HCT116 (cell line): Measurements from ENCODE around the gene TMEM62. TPM values are rescaled to one million over a fixed set of nuclear protein-coding genes. Genes with fewer than 3 reads are reported as not detected.

Source experiments
- ATAC-seq: fragments of 200-7000 bp; cut with Tn5 transposase; 2 replicates; pipeline ENCODE4 v1.9.1; 2020; ENCODE audit warnings: mild to moderate bottlenecking, moderate library complexity
- BruUV-seq: library from RNA; stranded (reverse); fragments of 400-500 nt; replicated peaks from 2 replicates; lab custom pipeline; 2021; lab: Mats Ljungman, UMichigan
- CTCF ChIA-PET: fragments of 300-600 bp; sonication (Branson Sonifier 250); formaldehyde crosslinking; loops from one replicate; lab custom pipeline; 2021; ENCODE audit warnings: antibody characterized with exemption; lab: Charles Lee
- POLR2A ChIA-PET: fragments of 300-600, 350-600 bp; sonication (Branson Sonifier 250); formaldehyde crosslinking; loops from one replicate; lab custom pipeline; 2021; ENCODE audit warnings: antibody characterized with exemption; lab: Charles Lee
- RAD21 ChIA-PET, 2 experiments: fragments of 300-600 bp; sonication (Branson Sonifier 250); formaldehyde crosslinking; loops; one replicate each; lab custom pipeline; 2023; ENCODE audit warnings: low total read pairs in 2 of 2; ENCODE audit not compliant: uncharacterized antibody in 2 of 2, unreplicated experiment in 2 of 2, low non-redundant PET in 1 of 2; lab: Charles Lee
- DNase-seq: peaks from one replicate; pipeline ENCODE4 v3.0.0-alpha.2; 2010; ENCODE audit warnings: low read depth, low spot score
- H2AFZ ChIP-seq: fragments of 200-600 bp; shearing (Covaris generic), sonication (generic); 2 replicates; pipeline ENCODE4 v1.6.1; 2017; ENCODE audit warnings: low read depth, mixed run types, mixed read lengths, antibody characterized with exemption, low read length; ENCODE audit not compliant: poor library complexity, severe bottlenecking
- H3K27ac ChIP-seq: 2 replicates; pipeline ENCODE4 v1.5.1; 2012; ENCODE audit warnings: low read depth, low read length
- H3K27me3 ChIP-seq: fragments of 200-600 bp; sonication (generic); 2 replicates; pipeline ENCODE4 v1.6.1; 2016; ENCODE audit warnings: mixed run types, low read length, mixed read lengths; ENCODE audit not compliant: insufficient read depth
- H3K36me3 ChIP-seq, 2 experiments: fragments of 200-500 bp in 1 of 2; fragments of 200-600 bp in 1 of 2; sonication (Bioruptor generic) in 1 of 2; sonication (generic) in 1 of 2; 2 replicates each; pipeline versions ENCODE4 v1.5.1 to v1.6.1; 2014 to 2016; ENCODE audit warnings: low read length in 2 of 2, inconsistent platforms in 1 of 2, mixed read lengths in 1 of 2, mixed run types in 1 of 2; ENCODE audit not compliant: insufficient read depth in 2 of 2, control insufficient read depth in 1 of 2
- H3K4me1 ChIP-seq, 2 experiments: fragments of 200-600 bp in 1 of 2; sonication (generic) in 1 of 2; 2 replicates each; pipeline versions ENCODE4 v1.5.1 to v1.6.1; 2012 to 2017; ENCODE audit warnings: low read length in 2 of 2, inconsistent platforms in 1 of 2, mild to moderate bottlenecking in 1 of 2, mixed read lengths in 1 of 2, mixed run types in 1 of 2, moderate library complexity in 1 of 2; ENCODE audit not compliant: insufficient read depth in 2 of 2, control insufficient read depth in 1 of 2
- H3K4me2 ChIP-seq: fragments of 200-600 bp; sonication (generic); 2 replicates; pipeline ENCODE4 v1.6.1; 2017; ENCODE audit warnings: mixed run types, low read length, mixed read lengths
- H3K4me3 ChIP-seq, 2 experiments: fragments of 200-600 bp in 1 of 2; sonication (generic) in 1 of 2; replicated peaks in 1 of 2; 2 replicates each; pipeline ENCODE4 v1.5.1; 2011 to 2016; ENCODE audit warnings: low read length in 2 of 2, control low read depth in 1 of 2, low read depth in 1 of 2, mild to moderate bottlenecking in 1 of 2, mixed read lengths in 1 of 2, mixed run types in 1 of 2
- H3K79me2 ChIP-seq: fragments of 200-600 bp; sonication (generic); 2 replicates; pipeline ENCODE4 v1.6.1; 2017; ENCODE audit warnings: mild to moderate bottlenecking, mixed run types, low read length, moderate library complexity, mixed read lengths; ENCODE audit not compliant: insufficient read depth
- H3K9ac ChIP-seq: fragments of 200-600 bp; sonication (generic); 2 replicates; pipeline ENCODE4 v1.6.1; 2016; ENCODE audit warnings: low read length, mixed read lengths
- H3K9me2 ChIP-seq: fragments of 200-600 bp; sonication (generic), shearing (Covaris generic); 2 replicates; pipeline ENCODE4 v1.6.1; 2017; ENCODE audit warnings: mixed run types, mild to moderate bottlenecking, moderate library complexity; ENCODE audit not compliant: insufficient read depth
- H3K9me3 ChIP-seq, 2 experiments: fragments of 200-500 bp in 1 of 2; fragments of 200-600 bp in 1 of 2; sonication (Bioruptor generic) in 1 of 2; sonication (generic) in 1 of 2; 2 replicates each; pipeline ENCODE4 v1.6.1; 2014 to 2017; ENCODE audit warnings: low read length in 2 of 2, mixed read lengths in 2 of 2, inconsistent platforms in 1 of 2, low read depth in 1 of 2, mild to moderate bottlenecking in 1 of 2, mixed run types in 1 of 2, moderate library complexity in 1 of 2; ENCODE audit not compliant: control insufficient read depth in 1 of 2, insufficient read depth in 1 of 2
- H4K20me1 ChIP-seq: fragments of 200-600 bp; sonication (generic), shearing (Covaris generic); 2 replicates; pipeline ENCODE4 v1.6.1; 2017; ENCODE audit warnings: mixed run types, mild to moderate bottlenecking, moderate library complexity; ENCODE audit not compliant: insufficient read depth
- CBX3 ChIP-seq: IDR thresholded peaks from 2 replicates; pipeline ENCODE4 v1.6.1; 2012; ENCODE audit warnings: low read depth
- CEBPB ChIP-seq: IDR thresholded peaks from 2 replicates; pipeline ENCODE4 v1.6.1; 2012; ENCODE audit warnings: low read depth
- ELF1 ChIP-seq: IDR thresholded peaks from 2 replicates; pipeline ENCODE4 v1.6.1; 2012; ENCODE audit warnings: low read depth, borderline replicate concordance
- FOSL1 ChIP-seq: IDR thresholded peaks from 2 replicates; pipeline ENCODE4 v1.6.1; 2012; ENCODE audit warnings: low read depth
- JUND ChIP-seq: IDR thresholded peaks from 2 replicates; pipeline ENCODE4 v1.6.1; 2012
- POLR2A ChIP-seq: IDR thresholded peaks from 2 replicates; pipeline ENCODE4 v1.7.0; 2011; ENCODE audit warnings: borderline replicate concordance; ENCODE audit not compliant: insufficient read depth, insufficient read length; ENCODE audit errors: extremely low read depth
- SIN3A ChIP-seq: IDR thresholded peaks from 2 replicates; pipeline ENCODE4 v1.6.1; 2012; ENCODE audit warnings: low read depth
- SP1 ChIP-seq: IDR thresholded peaks from 2 replicates; pipeline ENCODE4 v1.6.1; 2012; ENCODE audit warnings: low read depth
- SRF ChIP-seq: IDR thresholded peaks from 2 replicates; pipeline ENCODE4 v1.6.1; 2012; ENCODE audit warnings: low read depth
- TCF7L2 ChIP-seq: IDR thresholded peaks from 2 replicates; pipeline ENCODE4 v1.7.0; 2011; ENCODE audit warnings: borderline replicate concordance, inconsistent platforms; ENCODE audit not compliant: insufficient read depth, insufficient read length; ENCODE audit errors: extremely low read depth
- YY1 ChIP-seq: IDR thresholded peaks from 2 replicates; pipeline ENCODE4 v1.6.1; 2011; ENCODE audit warnings: low read length, low read depth, moderate library complexity, mild to moderate bottlenecking; ENCODE audit not compliant: insufficient replicate concordance; ENCODE audit errors: extremely low read depth
- ZFX ChIP-seq: fragments of 450-650 bp; IDR thresholded peaks from 2 replicates; pipeline ENCODE4 v1.6.1; 2017
- intact Hi-C: fragments of 100-400 bp; cut with micrococcal nuclease; formaldehyde crosslinking; loops from 2 replicates; pipeline ENCODE4 v1.10.0; 2022
- total RNA-seq: library from RNA; stranded (reverse); gene quantifications from one replicate; pipeline ENCODE4 v1.2.1, GENCODE V29; 2021; ENCODE audit not compliant: unreplicated experiment
- TF ChIP-seq, protein P1 (sequence below), 3 experiments: fragments of 200-600 bp in 1 of 3; sonication (generic) in 1 of 3; IDR thresholded peaks in 2 of 3; conservative IDR thresholded peaks in 1 of 3; 2 replicates each; pipeline ENCODE4 v1.5.1; 2012 to 2017; ENCODE audit warnings: low read depth in 2 of 3, low read length in 2 of 3, antibody characterized with exemption in 1 of 3, borderline replicate concordance in 1 of 3, control low read depth in 1 of 3, mild to moderate bottlenecking in 1 of 3, mixed read lengths in 1 of 3, mixed run types in 1 of 3, moderate library complexity in 1 of 3; ENCODE audit not compliant: insufficient read depth in 1 of 3
- TF ChIP-seq, protein P2 (sequence below): IDR thresholded peaks from 2 replicates; pipeline ENCODE4 v1.6.1; 2011; ENCODE audit warnings: mild to moderate bottlenecking, low read length, moderate library complexity; ENCODE audit not compliant: insufficient replicate concordance; ENCODE audit errors: extremely low read depth
- TF ChIP-seq, protein P3 (sequence below): IDR thresholded peaks from 2 replicates; pipeline ENCODE4 v1.6.1; 2012
- TF ChIP-seq, protein P4 (sequence below): IDR thresholded peaks from 2 replicates; pipeline ENCODE4 v1.6.1; 2012; ENCODE audit warnings: low read depth

Gene TMEM62
- total RNA-seq, 1 experiment from 2014 or later: 8.8 TPM

DNA sequence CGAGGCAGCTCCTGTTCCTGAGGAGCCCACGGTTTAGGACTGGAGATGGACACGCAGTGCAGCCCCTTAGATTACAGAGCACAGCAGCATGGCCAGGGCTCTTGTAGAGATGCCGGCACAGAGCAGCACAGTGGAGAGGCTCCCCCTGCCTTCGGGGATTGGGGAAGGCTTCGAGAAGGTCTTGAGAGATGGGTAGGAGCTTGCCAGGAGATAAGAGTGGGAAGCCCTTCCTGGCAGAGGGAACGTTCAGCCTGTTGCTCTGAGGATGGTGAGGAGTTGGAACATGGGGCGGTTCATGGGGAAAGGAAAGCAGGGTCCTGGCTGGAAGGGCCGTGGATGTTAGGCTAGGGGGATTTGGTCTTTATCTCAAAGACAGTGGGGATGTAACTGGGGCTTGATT, 77.4 kb downstream of the TMEM62 start:
- no TSS peak for BruUV-seq
- Histone ChIP-seq H4K20me1 (no peaks in the 10 kb centered on the region), H3K9me2 (no peaks in the 10 kb centered on the region), H3K4me2 (no peak overlapping the region), H2AFZ (no peak overlapping the region)
- ATAC-seq: no peak
- intact Hi-C loops: no loop called here
- RAD21 ChIA-PET: no interaction called here
- TF ChIP-seq ELF1: no peak
- no peak for TF ChIP-seq YY1
- no peak for TF ChIP-seq CEBPB
- TF ChIP-seq, protein P1, sequence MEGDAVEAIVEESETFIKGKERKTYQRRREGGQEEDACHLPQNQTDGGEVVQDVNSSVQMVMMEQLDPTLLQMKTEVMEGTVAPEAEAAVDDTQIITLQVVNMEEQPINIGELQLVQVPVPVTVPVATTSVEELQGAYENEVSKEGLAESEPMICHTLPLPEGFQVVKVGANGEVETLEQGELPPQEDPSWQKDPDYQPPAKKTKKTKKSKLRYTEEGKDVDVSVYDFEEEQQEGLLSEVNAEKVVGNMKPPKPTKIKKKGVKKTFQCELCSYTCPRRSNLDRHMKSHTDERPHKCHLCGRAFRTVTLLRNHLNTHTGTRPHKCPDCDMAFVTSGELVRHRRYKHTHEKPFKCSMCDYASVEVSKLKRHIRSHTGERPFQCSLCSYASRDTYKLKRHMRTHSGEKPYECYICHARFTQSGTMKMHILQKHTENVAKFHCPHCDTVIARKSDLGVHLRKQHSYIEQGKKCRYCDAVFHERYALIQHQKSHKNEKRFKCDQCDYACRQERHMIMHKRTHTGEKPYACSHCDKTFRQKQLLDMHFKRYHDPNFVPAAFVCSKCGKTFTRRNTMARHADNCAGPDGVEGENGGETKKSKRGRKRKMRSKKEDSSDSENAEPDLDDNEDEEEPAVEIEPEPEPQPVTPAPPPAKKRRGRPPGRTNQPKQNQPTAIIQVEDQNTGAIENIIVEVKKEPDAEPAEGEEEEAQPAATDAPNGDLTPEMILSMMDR (IDR thresholded peaks at IDR 0.05 in 2 of 3, conservative IDR thresholded peaks at IDR 0.05 in 1 of 3; ENCODE audit: borderline replicate concordance in 1 of 3, insufficient read depth in 1 of 3, low read depth in 2 of 3, low read length in 2 of 3): no peak
- TF ChIP-seq CBX3: no peak
- TF ChIP-seq, protein P2, sequence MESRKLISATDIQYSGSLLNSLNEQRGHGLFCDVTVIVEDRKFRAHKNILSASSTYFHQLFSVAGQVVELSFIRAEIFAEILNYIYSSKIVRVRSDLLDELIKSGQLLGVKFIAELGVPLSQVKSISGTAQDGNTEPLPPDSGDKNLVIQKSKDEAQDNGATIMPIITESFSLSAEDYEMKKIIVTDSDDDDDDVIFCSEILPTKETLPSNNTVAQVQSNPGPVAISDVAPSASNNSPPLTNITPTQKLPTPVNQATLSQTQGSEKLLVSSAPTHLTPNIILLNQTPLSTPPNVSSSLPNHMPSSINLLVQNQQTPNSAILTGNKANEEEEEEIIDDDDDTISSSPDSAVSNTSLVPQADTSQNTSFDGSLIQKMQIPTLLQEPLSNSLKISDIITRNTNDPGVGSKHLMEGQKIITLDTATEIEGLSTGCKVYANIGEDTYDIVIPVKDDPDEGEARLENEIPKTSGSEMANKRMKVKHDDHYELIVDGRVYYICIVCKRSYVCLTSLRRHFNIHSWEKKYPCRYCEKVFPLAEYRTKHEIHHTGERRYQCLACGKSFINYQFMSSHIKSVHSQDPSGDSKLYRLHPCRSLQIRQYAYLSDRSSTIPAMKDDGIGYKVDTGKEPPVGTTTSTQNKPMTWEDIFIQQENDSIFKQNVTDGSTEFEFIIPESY: no peak
- TF ChIP-seq POLR2A: no peak
- TF ChIP-seq JUND: no peak
- no peak for TF ChIP-seq ZFX
- no peak for TF ChIP-seq SP1
- no peak for TF ChIP-seq SIN3A
- TF ChIP-seq, protein P3, sequence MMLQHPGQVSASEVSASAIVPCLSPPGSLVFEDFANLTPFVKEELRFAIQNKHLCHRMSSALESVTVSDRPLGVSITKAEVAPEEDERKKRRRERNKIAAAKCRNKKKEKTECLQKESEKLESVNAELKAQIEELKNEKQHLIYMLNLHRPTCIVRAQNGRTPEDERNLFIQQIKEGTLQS: no peak
- TF ChIP-seq, protein P4, sequence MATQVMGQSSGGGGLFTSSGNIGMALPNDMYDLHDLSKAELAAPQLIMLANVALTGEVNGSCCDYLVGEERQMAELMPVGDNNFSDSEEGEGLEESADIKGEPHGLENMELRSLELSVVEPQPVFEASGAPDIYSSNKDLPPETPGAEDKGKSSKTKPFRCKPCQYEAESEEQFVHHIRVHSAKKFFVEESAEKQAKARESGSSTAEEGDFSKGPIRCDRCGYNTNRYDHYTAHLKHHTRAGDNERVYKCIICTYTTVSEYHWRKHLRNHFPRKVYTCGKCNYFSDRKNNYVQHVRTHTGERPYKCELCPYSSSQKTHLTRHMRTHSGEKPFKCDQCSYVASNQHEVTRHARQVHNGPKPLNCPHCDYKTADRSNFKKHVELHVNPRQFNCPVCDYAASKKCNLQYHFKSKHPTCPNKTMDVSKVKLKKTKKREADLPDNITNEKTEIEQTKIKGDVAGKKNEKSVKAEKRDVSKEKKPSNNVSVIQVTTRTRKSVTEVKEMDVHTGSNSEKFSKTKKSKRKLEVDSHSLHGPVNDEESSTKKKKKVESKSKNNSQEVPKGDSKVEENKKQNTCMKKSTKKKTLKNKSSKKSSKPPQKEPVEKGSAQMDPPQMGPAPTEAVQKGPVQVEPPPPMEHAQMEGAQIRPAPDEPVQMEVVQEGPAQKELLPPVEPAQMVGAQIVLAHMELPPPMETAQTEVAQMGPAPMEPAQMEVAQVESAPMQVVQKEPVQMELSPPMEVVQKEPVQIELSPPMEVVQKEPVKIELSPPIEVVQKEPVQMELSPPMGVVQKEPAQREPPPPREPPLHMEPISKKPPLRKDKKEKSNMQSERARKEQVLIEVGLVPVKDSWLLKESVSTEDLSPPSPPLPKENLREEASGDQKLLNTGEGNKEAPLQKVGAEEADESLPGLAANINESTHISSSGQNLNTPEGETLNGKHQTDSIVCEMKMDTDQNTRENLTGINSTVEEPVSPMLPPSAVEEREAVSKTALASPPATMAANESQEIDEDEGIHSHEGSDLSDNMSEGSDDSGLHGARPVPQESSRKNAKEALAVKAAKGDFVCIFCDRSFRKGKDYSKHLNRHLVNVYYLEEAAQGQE: no peak
- TF ChIP-seq TCF7L2: no peak
- TF ChIP-seq FOSL1: no peak
- no peak for TF ChIP-seq SRF
- TF ChIP-seq, all 23 proteins: peak for 0
- no peak overlapping the region for H3K27ac ChIP-seq
- no peak for DNase-seq
- no peaks in the 10 kb centered on the region for H3K4me1 ChIP-seq
- no peak overlapping the region for H3K4me3 ChIP-seq
- CTCF ChIA-PET: interaction anchor here (5.0 kb wide), 1 partner anchor 15 kb away, joined by 21 read pairs; no protein-coding TSS in a partner anchor
- H3K27me3 ChIP-seq: no peaks in the 10 kb centered on the region
- no peaks in the 10 kb centered on the region for H3K9me3 ChIP-seq
- no peaks in the 10 kb centered on the region for H3K36me3 ChIP-seq
- no peak overlapping the region for H3K9ac ChIP-seq
- POLR2A ChIA-PET: no interaction called here
- no peaks in the 10 kb centered on the region for H3K79me2 ChIP-seq
